Omental fat pad (tissue), 4 donors: ENCODE measurements around the gene TIE1. TPM values are rescaled to one million over a fixed set of nuclear protein-coding genes. Genes with fewer than 3 reads are reported as not detected.
A peak's percentile ranks its signal among the peaks of the same experiment; 100 is the strongest.

Experiments used
- ATAC-seq: fragments of 150-250 bp; one replicate; pipeline ENCODE4 v1.9.1; 2016; ENCODE audit warnings: mild to moderate bottlenecking, moderate library complexity; ENCODE audit not compliant: low FRiP score
- DNase-seq: peaks from one replicate; pipeline ENCODE4 v3.0.0-alpha.2; 2019; ENCODE audit warnings: low spot score
- CTCF ChIP-seq, 3 donors: fragments of 450-650 bp; IDR thresholded peaks; one replicate each; pipeline ENCODE4 v1.5.1; 2016 to 2017; ENCODE audit warnings: antibody characterized with exemption in 3 of 3, mild to moderate bottlenecking in 3 of 3, moderate library complexity in 2 of 3
- total RNA-seq, 4 donors: library from RNA; depleted of rRNA; stranded (reverse); fragments of >200 nt; gene quantifications; one replicate each; pipeline ENCODE4 v1.1.0, GENCODE V29; 2016

The TIE1 gene
- total RNA-seq, 4 donors from 2014 or later, result 15.2 to 156 (median 44.6) TPM

GRCh38 chr1:43302721-43303470, 2.1 kb downstream of the TIE1 start:
- ATAC-seq (peak; percentile 30), DNase-seq (no peak)
- TF ChIP-seq CTCF (IDR thresholded peaks at IDR 0.05), result no peak

GRCh38 chr1:43303471-43304313, 2.9 kb downstream of the TIE1 start:
- DNase-seq (no peak), ATAC-seq (no peak)
- no peak for TF ChIP-seq CTCF (IDR thresholded peaks at IDR 0.05)

DNA sequence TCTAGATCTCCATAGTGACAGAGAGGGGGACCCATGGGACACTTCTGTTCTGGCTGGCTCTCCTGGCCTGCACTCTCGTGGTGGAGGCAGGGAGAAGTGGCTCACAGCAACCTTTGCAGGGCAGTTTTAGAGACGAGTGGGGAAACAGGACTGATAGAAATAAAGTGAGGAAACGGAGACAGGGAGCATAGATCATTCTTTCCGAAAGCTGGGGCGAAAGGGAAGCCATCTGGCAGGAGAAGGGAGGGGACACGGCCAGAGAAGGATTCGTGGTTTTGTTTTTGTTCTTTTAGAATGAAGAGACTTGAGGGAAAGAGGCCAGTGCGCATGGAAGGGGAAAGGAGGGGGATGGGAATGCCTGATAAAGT, 3.5 kb downstream of the TIE1 start:
- no peak for TF ChIP-seq CTCF (IDR thresholded peaks at IDR 0.05)
- DNase-seq, result no peak
- no peak for ATAC-seq

DNA sequence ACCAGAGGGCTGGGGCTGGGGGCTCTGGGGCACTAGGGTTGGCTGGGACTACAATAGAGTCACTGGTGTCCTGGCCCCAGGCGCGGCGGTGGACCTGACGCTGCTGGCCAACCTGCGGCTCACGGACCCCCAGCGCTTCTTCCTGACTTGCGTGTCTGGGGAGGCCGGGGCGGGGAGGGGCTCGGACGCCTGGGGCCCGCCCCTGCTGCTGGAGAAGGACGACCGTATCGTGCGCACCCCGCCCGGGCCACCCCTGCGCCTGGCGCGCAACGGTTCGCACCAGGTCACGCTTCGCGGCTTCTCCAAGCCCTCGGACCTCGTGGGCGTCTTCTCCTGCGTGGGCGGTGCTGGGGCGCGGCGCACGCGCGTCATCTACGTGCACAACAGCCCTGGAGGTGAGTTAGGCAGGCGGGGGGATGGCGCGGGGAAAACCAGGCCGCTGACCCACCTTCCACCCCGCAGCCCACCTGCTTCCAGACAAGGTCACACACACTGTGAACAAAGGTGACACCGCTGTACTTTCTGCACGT, 4.1 kb downstream of the TIE1 start:
- no peak for ATAC-seq
- no peak for DNase-seq
- TF ChIP-seq CTCF (IDR thresholded peaks at IDR 0.05), result no peak

GRCh38 chr1:43305461-43305860, 4.7 kb downstream of the TIE1 start:
- no peak for TF ChIP-seq CTCF (IDR thresholded peaks at IDR 0.05)
- DNase-seq (no peak), ATAC-seq (no peak)

DNA sequence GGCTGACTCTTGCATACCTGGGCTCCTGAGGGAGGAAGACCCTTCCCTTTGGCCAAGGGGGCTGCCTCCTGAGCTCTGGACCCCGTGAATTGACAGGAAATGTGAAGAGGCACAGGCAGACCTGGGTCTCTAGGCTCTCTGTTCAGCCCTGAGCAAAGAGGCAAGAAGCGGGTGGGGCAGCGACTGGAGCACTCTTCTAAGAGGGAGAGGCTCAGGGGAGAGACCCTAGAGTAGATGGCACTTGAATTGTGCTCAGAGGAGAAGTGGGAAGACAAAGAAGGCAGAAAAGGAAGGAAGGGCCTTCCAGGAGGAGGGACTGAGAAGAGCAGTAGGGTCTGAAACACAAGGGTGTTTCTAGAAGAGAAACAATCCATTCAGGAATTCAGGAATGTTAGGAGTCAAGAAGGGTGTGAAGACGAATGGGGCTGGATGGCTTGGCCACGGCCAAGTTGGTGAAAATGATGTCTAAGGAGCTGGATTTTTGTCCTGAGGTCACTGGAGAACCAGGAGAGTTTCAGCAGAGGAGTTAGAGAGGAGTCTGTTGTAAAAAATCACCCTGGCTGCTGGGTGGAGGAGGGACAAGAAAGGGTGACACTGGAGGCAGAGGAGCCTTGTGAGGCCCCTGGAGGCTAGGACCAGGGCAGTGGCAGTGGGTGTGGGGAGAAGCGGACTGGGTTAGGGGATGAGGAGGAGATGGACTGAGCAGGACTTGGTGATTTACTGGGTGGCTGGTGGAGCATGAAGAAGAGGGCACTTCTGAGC, 5.3 kb downstream of the TIE1 start:
- DNase-seq, result no peak

More for the DNA sequence above, 5.3 kb downstream of the TIE1 start:
- no peak for TF ChIP-seq CTCF (IDR thresholded peaks at IDR 0.05)
- ATAC-seq, result no peak
